Measurements from ENCODE around the gene HSPD1.

The HSPD1 gene

DNA sequence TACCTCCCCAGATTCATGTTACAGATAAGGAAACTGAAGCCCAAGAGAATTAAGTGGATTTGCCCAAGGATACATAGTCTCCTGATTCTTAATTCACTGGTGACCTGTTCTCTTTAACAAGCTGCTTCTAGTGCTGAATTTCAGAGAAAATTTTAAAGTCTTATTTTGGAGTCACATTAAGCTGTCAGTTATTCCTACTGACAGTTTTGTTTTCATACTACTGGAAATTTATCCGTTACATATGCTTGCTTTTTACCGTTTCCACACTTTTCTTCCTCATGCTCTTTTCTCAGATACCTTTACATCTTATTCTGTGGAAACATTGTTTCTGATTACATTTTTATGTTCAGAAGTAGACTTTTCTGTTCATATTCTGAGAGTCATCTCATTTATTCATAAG lies 17.5 kb upstream of the HSPD1 start:
- Histone ChIP-seq H3K27me3 (ENCODE audit: control insufficient read depth, low read length) (no peaks in the 10 kb centered on the region), H3K4me2 (ENCODE audit: low read length) (peak overlapping the region; percentile 85), H3K36me3 (ENCODE audit: control insufficient read depth, low read length) (peaks cover 54% of the 10 kb centered on the region), H3K4me1 (ENCODE audit: control insufficient read depth, low read length) (peaks cover 27% of the 10 kb centered on the region), H4K20me1 (ENCODE audit: control insufficient read depth, insufficient read depth, low read depth, low read length) (no peaks in the 10 kb centered on the region), H3F3A (ENCODE audit: control insufficient read depth, insufficient read depth) (peaks cover 19% of the 10 kb centered on the region), H3K9me3 (ENCODE audit: control insufficient read depth, insufficient read depth, low read length) (peaks cover 9% of the 10 kb centered on the region), H3K4me3 (ENCODE audit: low read length) (peak overlapping the region; percentile 85), H3K27ac (ENCODE audit: low read depth, low read length) (0 out of 2 replicates have a peak overlapping the region, but pooled peaks have one; percentile 92), H3K79me2 (ENCODE audit: control insufficient read depth, low read length) (peaks cover 85% of the 10 kb centered on the region), H3K9me2 (replicated peaks; ENCODE audit: control insufficient read depth, low read length) (no peaks in the 10 kb centered on the region)
- no peak for TF ChIP-seq EZH2phosphoT487 (IDR thresholded peaks at IDR 0.05; ENCODE audit: borderline replicate concordance, low read length)
- TF ChIP-seq, protein P1, sequence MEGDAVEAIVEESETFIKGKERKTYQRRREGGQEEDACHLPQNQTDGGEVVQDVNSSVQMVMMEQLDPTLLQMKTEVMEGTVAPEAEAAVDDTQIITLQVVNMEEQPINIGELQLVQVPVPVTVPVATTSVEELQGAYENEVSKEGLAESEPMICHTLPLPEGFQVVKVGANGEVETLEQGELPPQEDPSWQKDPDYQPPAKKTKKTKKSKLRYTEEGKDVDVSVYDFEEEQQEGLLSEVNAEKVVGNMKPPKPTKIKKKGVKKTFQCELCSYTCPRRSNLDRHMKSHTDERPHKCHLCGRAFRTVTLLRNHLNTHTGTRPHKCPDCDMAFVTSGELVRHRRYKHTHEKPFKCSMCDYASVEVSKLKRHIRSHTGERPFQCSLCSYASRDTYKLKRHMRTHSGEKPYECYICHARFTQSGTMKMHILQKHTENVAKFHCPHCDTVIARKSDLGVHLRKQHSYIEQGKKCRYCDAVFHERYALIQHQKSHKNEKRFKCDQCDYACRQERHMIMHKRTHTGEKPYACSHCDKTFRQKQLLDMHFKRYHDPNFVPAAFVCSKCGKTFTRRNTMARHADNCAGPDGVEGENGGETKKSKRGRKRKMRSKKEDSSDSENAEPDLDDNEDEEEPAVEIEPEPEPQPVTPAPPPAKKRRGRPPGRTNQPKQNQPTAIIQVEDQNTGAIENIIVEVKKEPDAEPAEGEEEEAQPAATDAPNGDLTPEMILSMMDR (IDR thresholded peaks at IDR 0.05; ENCODE audit: low read depth, low read length, poor library complexity, severe bottlenecking): no peak

GRCh38 chr2:197516393-197516761 lies 16.7 kb upstream of the HSPD1 start:
- Histone ChIP-seq H3K4me3 (ENCODE audit: low read length) (peak overlapping the region; percentile 85), H3K9me3 (ENCODE audit: control insufficient read depth, insufficient read depth, low read length) (peaks cover 9% of the 10 kb centered on the region), H3K27ac (ENCODE audit: low read depth, low read length) (peak overlapping the region; percentile 92), H4K20me1 (ENCODE audit: control insufficient read depth, insufficient read depth, low read depth, low read length) (no peaks in the 10 kb centered on the region), H3K4me1 (ENCODE audit: control insufficient read depth, low read length) (peaks cover 27% of the 10 kb centered on the region), H3K79me2 (ENCODE audit: control insufficient read depth, low read length) (peaks cover 77% of the 10 kb centered on the region), H3K27me3 (ENCODE audit: control insufficient read depth, low read length) (no peaks in the 10 kb centered on the region), H3K36me3 (ENCODE audit: control insufficient read depth, low read length) (peaks cover 54% of the 10 kb centered on the region), H3K4me2 (ENCODE audit: low read length) (peak overlapping the region; percentile 85), H3K9me2 (replicated peaks; ENCODE audit: control insufficient read depth, low read length) (no peaks in the 10 kb centered on the region), H3F3A (ENCODE audit: control insufficient read depth, insufficient read depth) (peaks cover 23% of the 10 kb centered on the region)
- TF ChIP-seq, protein P1 (IDR thresholded peaks at IDR 0.05; ENCODE audit: low read depth, low read length, poor library complexity, severe bottlenecking): no peak
- no peak for TF ChIP-seq EZH2phosphoT487 (IDR thresholded peaks at IDR 0.05; ENCODE audit: borderline replicate concordance, low read length)

- Histone ChIP-seq H3K9me3 (ENCODE audit: control insufficient read depth, insufficient read depth, low read length) (peaks cover 5% of the 10 kb centered on the region), H3K4me2 (ENCODE audit: low read length) (peak within 1 kb of the TSS; percentile 85), H3K4me1 (ENCODE audit: control insufficient read depth, low read length) (peaks cover 27% of the 10 kb centered on the region), H3K9me2 (replicated peaks; ENCODE audit: control insufficient read depth, low read length) (no peaks in the 10 kb centered on the region), H3K4me3 (ENCODE audit: low read length) (peak within 1 kb of the TSS; percentile 85), H3F3A (ENCODE audit: control insufficient read depth, insufficient read depth) (peaks cover 23% of the 10 kb centered on the region), H3K79me2 (ENCODE audit: control insufficient read depth, low read length) (peaks cover 72% of the 10 kb centered on the region), H3K27me3 (ENCODE audit: control insufficient read depth, low read length) (no peaks in the 10 kb centered on the region), H3K36me3 (ENCODE audit: control insufficient read depth, low read length) (peaks cover 50% of the 10 kb centered on the region), H4K20me1 (ENCODE audit: control insufficient read depth, insufficient read depth, low read depth, low read length) (no peaks in the 10 kb centered on the region), H3K27ac (ENCODE audit: low read depth, low read length) (peak within 1 kb of the TSS; percentile 92)
- TF ChIP-seq, protein P1 (IDR thresholded peaks at IDR 0.05; ENCODE audit: low read depth, low read length, poor library complexity, severe bottlenecking): no peak
- TF ChIP-seq EZH2phosphoT487 (IDR thresholded peaks at IDR 0.05; ENCODE audit: borderline replicate concordance, low read length): no peak
Observed at GRCh38 chr2:197515739-197516392, 16.2 kb upstream of the HSPD1 start, which contains the start of gene MOB4. Gene MOB4 (plus strand): TSS chr2:197516066. CDS start chr2:197516087, 21 bp downstream.
